ENCODE measurements around the gene OR2M7.
"Not testable (repeated sequence)": the region's sequence is repeated elsewhere in the genome, so short reads cannot be mapped to it uniquely, and the experiment has no call there.

The OR2M7 gene, protein sequence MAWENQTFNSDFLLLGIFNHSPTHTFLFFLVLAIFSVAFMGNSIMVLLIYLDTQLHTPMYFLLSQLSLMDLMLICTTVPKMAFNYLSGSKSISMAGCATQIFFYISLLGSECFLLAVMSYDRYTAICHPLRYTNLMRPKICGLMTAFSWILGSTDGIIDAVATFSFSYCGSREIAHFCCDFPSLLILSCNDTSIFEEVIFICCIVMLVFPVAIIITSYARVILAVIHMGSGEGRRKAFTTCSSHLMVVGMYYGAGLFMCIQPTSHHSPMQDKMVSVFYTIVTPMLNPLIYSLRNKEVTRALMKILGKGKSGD

DNA sequence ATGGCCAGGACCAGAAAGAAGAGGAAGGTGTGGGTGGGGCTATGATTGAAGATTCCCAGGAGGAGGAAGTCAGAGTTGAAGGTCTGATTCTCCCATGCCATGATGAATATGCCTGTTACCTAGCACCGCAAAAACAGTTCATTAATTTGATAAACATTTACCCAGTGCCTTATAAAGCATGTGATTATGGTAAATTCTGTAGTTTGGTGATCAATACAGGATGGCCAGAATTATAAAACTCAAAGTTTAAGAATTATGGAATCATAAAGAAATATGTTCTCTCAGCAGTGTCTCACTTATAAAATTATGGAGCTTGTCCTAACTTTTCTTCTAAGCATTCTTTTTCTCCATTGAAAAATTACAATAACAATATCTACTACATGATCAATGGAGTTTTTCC, at the start of gene OR2M7:
Gene OR2M7 (minus strand): TSS at position 101 of the 400 bp plus-strand sequence. CDS start 0 bp downstream, at position 101.
- DNase-seq = no peak

DNA sequence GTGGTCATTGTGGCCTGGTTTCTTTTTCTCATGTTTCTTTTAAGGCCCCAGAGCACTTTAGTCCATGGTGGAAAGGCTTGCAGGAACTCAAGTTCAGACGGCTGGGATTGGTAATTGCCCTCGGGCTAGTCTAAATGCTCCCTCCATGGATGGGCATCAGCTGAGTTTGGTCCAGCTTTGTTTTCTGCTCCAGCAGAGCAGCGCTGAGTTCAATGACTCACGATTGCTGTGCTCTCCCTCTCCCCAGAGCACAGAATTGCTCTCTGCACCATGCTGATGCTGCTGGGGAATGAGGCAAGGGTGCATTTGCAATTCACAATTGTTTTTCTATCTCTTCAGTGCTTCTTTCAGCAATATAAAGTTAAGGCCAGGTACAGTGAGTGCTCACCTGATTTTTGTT, 49.4 kb upstream of the OR2M7 start:
- DNase-seq = no peak

DNA sequence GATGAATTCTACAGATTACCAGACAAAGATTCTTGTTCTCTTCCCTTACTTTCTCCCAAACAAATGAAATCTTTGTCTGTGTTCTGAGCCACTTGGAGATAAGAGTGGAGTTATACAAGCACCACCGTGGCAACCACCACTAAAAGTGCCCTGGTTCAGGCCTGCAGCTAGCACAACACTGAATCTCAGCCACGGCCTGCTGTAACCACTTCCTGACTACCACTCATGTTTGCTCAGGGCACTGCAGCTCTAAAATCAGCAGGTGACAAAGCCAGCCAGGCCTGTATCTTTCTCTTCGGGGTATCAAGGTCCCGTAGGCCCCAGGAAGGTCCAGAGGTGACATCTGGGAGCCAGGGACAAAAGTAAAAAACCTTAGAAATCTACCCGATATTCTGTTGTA, 48.0 kb upstream of the OR2M7 start:
- no peak for DNase-seq

DNA sequence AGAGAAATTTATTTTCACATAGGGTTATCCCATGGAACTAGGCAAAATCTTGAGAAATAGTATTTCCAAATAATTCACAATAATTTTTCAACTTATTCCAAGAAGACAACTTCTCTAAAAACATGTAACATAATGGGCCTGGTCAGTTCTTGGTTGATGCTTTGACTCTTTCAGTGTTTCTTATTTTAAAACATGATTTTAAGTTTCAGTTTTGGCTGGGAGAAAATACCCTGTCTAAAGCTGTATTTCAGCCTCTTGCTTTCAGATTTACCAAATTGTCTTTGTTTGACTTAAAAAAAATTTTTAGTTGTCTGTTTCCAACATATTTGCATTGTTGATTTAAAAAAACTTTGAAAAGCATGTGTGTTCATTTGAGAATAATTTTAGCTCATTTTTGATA, 42.2 kb upstream of the OR2M7 start:
- no peak for DNase-seq

DNA sequence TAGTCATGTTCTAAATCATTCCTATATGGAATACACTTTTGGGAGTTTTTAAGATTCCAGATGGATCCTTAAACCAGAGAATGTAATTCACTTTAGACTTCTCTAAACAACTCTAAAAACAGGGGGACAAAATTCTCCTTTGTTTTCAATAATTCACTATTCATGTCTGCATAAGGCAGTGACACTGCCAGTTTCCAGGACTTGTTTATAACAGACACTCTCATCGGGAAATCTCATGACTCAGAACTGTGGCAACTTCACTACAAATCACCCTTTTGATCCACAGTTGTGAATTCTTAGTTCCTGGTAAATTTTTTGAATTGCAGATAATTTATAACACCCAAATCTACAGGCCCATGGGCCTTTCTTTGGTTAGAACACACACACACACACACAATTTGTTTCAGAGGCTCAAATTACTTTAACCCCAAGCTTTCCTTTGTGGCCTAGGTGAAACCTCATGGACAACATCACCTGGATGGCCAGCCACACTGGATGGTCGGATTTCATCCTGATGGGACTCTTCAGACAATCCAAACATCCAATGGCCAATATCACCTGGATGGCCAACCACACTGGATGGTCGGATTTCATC, 36.9 kb upstream of the OR2M7 start, which contains the start of gene OR2T4:
Gene OR2T4 (plus strand): TSS at position 545 of the 595 bp plus-strand sequence. CDS start 0 bp downstream, at position 545.
- DNase-seq = no peak

DNA sequence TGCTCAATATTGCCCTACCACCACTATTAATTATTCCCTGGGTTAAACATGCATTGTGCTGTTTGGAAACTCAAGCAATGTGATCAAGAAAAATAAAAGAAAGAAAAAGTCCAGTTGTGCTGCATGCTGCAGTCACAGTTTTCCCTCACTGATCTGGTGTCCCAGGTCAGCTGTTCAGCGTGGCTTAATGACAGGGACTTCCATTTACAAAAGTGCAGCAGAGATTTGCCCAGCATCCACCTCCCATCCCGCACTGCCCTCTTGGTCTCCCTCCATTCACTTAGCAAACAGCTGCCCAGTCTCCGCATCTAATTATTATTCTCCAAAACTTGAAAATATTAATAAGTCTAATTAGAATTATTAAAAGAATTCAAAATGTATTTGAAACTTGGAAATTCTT, 35.0 kb upstream of the OR2M7 start:
- no peak for DNase-seq

DNA sequence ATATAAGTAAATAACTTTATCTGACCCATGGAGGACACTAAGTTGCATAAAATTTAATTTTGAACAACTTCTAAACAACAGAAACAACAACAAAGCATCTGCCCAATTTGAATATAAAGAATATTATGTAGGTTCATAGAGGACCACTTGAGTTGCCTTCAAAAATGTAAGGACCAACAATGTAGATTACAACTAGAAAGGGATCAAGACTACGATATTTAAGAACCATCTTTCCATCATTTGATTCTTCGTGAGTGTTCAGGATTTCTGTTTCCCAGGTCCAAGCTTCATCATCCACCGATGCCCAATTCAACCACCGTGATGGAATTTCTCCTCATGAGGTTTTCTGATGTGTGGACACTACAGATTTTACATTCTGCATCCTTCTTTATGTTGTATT, 24.1 kb upstream of the OR2M7 start, which contains the start of gene OR14C36:
Gene OR14C36 (plus strand): TSS at position 301 of the 400 bp plus-strand sequence. CDS start 0 bp downstream, at position 301.
- no peak for DNase-seq

DNA sequence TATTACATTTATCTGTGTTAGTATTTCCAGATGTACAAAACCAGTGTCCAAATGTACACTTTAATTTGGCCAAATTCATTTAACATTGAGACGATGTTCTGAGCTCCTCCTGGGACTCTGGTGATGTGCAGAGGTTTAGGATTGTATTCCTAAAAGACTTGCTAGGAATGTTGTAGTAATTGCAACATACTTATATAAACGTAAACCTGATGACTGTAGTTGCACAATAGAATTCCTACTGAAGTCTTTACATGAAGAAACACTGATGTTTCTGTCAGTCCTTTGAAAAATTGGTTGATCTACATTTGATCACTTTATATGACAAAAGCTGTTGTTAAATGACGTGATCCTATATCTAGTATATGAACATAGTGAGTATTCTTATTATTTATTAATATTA, 19.1 kb upstream of the OR2M7 start:
- DNase-seq = no peak

DNA sequence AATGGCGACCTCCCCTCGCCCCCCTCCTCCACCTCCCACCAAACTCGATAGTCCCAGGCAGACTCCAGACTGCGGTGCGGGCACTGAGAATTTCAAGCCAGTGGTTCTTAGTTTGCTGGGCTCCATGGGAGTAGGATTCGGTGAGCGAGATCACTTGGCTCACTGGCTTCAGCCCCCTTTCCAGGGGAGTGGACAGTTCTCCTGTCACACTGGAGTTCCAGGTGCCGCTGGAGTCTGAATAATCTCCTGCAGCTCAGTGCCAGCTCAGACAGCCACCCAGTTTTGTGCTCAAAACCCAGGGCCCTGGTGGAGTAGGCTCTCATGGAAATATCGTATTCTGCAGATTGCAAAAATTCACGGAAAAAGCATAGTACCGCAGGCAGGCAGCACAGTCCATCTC, 7.6 kb downstream of the OR2M7 start:
- DNase-seq = no peak

DNA sequence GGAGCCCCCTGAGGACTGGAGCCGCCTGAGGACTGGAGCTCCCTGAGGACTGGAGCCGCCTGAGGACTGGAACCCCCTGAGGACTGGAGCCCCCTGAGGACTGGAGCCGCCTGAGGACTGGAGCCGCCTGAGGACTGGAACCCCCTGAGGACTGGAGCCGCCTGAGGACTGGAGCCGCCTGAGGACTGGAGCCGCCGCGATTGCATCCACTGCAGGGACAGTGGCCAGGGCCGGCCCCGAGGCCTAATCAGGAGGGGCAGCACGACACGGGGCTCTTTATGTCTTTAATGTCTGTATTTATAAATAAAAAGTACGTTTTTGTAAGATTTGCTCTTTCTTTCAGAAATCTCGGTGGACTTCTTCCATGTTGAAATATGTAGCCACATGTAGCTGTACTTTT, 17.6 kb downstream of the OR2M7 start:
- DNase-seq = not testable (repeated sequence)

DNA sequence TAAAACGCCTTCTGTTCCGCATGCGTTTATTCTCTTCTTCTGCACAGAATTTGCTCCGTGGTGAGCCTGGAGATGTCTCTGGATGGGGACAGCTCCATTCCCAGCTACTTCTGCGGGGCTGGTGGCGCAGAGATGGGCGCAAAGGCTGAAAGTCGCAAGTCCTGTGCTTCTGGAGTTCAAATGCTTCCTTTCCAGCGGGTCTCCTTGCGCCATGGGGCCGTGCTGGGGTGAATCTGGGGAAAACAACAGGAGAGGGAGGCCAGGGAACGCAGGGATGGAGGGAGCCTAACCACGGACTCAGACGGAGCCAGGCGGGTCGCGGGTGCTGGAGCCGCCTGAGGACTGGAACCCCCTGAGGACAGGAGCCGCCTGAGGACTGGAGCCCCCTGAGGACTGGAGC, 18.3 kb downstream of the OR2M7 start:
- no peak for DNase-seq

DNA sequence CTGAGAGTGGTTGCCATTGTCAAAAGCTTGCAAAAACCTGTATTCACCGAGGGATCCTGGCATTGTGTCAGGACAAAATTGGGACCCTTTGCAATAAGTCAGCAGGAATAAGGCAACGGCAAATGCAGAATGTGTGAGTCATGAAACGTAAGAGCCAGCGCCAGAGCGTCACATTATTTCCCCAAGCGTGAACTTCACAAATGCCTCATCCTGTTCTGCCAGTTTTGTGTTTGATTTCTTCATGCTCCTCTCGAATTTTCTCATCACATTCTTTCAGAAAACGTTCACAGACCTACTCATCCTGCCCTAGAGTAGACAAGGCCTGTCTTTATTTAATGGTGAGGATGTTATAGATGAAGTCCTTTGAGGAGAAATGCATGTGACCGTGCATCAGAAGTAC, 18.7 kb downstream of the OR2M7 start:
- DNase-seq = not testable (repeated sequence)

DNA sequence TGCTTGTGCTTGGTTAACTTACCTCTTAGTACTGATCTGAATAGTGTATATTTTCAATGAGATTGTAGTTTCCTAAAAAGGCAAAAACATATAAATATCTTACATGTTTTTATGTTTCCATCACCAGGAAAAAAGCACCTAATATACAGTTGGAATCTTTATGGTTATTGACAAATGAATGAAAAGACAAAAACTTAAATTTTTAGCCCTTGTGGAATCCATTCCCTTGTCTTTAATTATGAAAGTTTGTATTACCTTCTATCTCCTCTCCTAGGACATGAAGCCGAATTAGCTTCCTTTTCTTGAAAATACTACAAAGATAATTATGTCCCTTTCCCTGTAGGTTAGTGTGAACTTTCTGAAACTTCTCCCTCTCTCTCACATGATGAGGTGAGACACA, 21.0 kb downstream of the OR2M7 start, which contains the start of gene OR2T12:
Gene OR2T12 (minus strand): TSS at position 101 of the 400 bp plus-strand sequence. CDS start 7,846 bp downstream, outside the sequence.
- DNase-seq = no peak

DNA sequence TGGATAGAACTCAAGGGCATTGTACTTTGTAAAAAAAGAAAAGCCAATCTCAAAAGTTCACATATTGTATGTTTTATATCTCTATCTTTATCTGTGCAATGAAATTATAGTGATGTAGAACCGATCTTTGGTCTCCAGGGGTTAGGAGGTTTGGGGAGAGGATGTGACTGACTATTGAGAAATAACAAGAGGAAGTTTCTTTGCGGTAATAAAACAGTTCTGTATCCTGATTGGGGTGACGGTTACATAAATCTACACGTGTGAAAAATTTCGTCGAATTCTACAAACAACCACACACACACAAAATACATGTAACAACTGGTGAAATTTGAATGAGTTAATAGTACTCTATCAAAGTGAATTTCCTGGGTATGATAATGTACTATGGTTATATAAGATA, 36.0 kb downstream of the OR2M7 start:
- DNase-seq = no peak

DNA sequence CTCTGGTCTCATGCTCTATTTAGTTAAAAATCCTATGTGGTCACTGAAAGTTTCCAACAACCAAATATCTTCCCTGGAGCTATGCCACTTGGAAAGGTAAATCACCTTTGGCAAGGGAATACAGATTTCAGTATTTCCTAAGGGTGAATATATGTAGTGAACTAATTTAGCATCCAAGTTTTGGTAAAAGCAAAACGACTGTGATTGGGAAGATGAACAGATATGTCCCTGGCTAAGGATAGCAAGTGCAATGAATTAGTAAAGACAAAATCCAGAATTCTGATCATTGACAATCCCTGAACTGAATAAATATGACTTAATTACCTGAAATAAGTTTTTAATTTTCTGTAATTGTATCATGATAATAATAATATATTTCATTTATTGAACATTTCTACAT, 46.5 kb downstream of the OR2M7 start, which contains the start of gene OR2T33:
Gene OR2T33 (minus strand): TSS at position 101 of the 400 bp plus-strand sequence. CDS start 4,162 bp downstream, outside the sequence.
- DNase-seq = no peak

All from activated CD8-positive, alpha-beta memory T cell treated with anti-CD3 and anti-CD28 coated beads for 24 hours (primary cell).